Measurements from ENCODE around the gene BLNK.

Gene BLNK

DNA sequence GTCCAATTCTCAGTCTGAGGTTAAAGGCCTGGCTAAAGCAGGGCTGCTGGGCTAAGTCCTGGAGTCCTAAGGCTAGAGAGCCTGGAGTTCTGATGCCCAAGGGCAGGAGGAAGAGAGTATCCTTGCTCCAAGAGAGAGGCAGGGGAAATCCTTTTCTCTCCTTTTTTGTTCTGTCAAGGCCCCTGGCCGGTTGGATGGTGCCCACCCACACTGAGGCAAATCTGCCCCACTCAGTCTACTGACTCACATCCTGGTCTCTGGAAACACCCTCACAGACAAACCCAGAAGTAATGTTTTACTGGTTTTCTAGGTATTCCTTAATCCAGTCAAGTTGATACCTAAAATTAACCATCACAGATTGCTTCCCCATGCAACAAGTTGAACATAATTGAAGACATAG lies 118.3 kb downstream of the BLNK start:
- peaks cover 23 to 68% of the 10 kb centered on the region in 2 experiments for H3K36me3 ChIP-seq (ENCODE audit: control insufficient read depth in 2 of 2, insufficient read depth in 1 of 2, low read length in 2 of 2)

More for the DNA sequence above, 118.3 kb downstream of the BLNK start:
- ChIA-PET CTCF (no interaction called here), POLR2A (interaction anchor here (0.6 kb wide), 1 partner anchor 508 kb away, joined by 3 read pairs; no protein-coding TSS in a partner anchor)
- TF ChIP-seq, protein P1, sequence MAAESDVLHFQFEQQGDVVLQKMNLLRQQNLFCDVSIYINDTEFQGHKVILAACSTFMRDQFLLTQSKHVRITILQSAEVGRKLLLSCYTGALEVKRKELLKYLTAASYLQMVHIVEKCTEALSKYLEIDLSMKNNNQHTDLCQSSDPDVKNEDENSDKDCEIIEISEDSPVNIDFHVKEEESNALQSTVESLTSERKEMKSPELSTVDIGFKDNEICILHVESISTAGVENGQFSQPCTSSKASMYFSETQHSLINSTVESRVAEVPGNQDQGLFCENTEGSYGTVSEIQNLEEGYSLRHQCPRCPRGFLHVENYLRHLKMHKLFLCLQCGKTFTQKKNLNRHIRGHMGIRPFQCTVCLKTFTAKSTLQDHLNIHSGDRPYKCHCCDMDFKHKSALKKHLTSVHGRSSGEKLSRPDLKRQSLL (tag by site-specific recombination; IDR thresholded peaks at IDR 0.05), result no peak
- TF ChIP-seq GLIS2 (tag by site-specific recombination; IDR thresholded peaks at IDR 0.05) (no peak), ZNF423 (tag by site-specific recombination; IDR thresholded peaks at IDR 0.05) (no peak), IKZF3 (tag by site-specific recombination; IDR thresholded peaks at IDR 0.05) (no peak), ZBTB1 (tag by site-specific recombination; IDR thresholded peaks at IDR 0.05) (no peak), ZNF146 (tag by site-specific recombination; IDR thresholded peaks at IDR 0.05) (no peak), ZSCAN30 (tag by site-specific recombination; IDR thresholded peaks at IDR 0.05) (no peak), ZNF830 (tag by site-specific recombination; IDR thresholded peaks at IDR 0.05; ENCODE audit: low read depth) (no peak), ZNF211 (tag by site-specific recombination; IDR thresholded peaks at IDR 0.05; ENCODE audit: low read depth) (no peak), ZNF548 (tag by site-specific recombination; IDR thresholded peaks at IDR 0.05) (no peak), ZNF248 (tag by site-specific recombination; IDR thresholded peaks at IDR 0.05) (no peak)
- TF ChIP-seq, protein P2, sequence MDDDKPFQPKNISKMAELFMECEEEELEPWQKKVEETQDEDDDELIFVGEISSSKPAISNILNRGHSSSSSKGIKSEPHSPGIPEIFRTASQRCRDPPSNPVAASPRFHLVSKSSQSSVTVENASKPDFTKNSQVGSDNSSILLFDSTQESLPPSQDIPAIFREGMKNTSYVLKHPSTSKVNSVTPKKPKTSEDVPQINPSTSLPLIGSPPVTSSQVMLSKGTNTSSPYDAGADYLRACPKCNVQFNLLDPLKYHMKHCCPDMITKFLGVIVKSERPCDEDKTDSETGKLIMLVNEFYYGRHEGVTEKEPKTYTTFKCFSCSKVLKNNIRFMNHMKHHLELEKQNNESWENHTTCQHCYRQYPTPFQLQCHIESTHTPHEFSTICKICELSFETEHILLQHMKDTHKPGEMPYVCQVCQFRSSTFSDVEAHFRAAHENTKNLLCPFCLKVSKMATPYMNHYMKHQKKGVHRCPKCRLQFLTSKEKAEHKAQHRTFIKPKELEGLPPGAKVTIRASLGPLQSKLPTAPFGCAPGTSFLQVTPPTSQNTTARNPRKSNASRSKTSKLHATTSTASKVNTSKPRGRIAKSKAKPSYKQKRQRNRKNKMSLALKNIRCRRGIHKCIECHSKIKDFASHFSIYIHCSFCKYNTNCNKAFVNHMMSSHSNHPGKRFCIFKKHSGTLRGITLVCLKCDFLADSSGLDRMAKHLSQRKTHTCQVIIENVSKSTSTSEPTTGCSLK (tag by site-specific recombination; IDR thresholded peaks at IDR 0.05), result no peak
- TF ChIP-seq, protein P3, sequence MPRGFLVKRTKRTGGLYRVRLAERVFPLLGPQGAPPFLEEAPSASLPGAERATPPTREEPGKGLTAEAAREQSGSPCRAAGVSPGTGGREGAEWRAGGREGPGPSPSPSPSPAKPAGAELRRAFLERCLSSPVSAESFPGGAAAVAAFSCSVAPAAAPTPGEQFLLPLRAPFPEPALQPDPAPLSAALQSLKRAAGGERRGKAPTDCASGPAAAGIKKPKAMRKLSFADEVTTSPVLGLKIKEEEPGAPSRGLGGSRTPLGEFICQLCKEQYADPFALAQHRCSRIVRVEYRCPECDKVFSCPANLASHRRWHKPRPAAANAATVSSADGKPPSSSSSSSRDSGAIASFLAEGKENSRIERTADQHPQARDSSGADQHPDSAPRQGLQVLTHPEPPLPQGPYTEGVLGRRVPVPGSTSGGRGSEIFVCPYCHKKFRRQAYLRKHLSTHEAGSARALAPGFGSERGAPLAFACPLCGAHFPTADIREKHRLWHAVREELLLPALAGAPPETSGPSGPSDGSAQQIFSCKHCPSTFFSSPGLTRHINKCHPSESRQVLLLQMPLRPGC (tag by site-specific recombination; IDR thresholded peaks at IDR 0.05), result no peak
- TF ChIP-seq, protein P4, sequence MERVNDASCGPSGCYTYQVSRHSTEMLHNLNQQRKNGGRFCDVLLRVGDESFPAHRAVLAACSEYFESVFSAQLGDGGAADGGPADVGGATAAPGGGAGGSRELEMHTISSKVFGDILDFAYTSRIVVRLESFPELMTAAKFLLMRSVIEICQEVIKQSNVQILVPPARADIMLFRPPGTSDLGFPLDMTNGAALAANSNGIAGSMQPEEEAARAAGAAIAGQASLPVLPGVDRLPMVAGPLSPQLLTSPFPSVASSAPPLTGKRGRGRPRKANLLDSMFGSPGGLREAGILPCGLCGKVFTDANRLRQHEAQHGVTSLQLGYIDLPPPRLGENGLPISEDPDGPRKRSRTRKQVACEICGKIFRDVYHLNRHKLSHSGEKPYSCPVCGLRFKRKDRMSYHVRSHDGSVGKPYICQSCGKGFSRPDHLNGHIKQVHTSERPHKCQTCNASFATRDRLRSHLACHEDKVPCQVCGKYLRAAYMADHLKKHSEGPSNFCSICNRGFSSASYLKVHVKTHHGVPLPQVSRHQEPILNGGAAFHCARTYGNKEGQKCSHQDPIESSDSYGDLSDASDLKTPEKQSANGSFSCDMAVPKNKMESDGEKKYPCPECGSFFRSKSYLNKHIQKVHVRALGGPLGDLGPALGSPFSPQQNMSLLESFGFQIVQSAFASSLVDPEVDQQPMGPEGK (tag by site-specific recombination; IDR thresholded peaks at IDR 0.05), result no peak
- TF ChIP-seq, protein P5, sequence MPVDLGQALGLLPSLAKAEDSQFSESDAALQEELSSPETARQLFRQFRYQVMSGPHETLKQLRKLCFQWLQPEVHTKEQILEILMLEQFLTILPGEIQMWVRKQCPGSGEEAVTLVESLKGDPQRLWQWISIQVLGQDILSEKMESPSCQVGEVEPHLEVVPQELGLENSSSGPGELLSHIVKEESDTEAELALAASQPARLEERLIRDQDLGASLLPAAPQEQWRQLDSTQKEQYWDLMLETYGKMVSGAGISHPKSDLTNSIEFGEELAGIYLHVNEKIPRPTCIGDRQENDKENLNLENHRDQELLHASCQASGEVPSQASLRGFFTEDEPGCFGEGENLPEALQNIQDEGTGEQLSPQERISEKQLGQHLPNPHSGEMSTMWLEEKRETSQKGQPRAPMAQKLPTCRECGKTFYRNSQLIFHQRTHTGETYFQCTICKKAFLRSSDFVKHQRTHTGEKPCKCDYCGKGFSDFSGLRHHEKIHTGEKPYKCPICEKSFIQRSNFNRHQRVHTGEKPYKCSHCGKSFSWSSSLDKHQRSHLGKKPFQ (tag by site-specific recombination; IDR thresholded peaks at IDR 0.05), result no peak
- TF ChIP-seq, protein P6, sequence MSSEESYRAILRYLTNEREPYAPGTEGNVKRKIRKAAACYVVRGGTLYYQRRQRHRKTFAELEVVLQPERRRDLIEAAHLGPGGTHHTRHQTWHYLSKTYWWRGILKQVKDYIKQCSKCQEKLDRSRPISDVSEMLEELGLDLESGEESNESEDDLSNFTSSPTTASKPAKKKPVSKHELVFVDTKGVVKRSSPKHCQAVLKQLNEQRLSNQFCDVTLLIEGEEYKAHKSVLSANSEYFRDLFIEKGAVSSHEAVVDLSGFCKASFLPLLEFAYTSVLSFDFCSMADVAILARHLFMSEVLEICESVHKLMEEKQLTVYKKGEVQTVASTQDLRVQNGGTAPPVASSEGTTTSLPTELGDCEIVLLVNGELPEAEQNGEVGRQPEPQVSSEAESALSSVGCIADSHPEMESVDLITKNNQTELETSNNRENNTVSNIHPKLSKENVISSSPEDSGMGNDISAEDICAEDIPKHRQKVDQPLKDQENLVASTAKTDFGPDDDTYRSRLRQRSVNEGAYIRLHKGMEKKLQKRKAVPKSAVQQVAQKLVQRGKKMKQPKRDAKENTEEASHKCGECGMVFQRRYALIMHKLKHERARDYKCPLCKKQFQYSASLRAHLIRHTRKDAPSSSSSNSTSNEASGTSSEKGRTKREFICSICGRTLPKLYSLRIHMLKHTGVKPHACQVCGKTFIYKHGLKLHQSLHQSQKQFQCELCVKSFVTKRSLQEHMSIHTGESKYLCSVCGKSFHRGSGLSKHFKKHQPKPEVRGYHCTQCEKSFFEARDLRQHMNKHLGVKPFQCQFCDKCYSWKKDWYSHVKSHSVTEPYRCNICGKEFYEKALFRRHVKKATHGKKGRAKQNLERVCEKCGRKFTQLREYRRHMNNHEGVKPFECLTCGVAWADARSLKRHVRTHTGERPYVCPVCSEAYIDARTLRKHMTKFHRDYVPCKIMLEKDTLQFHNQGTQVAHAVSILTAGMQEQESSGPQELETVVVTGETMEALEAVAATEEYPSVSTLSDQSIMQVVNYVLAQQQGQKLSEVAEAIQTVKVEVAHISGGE (tag by site-specific recombination; conservative IDR thresholded peaks at IDR 0.05; ENCODE audit: low read depth), result no peak
- TF ChIP-seq, protein P7, sequence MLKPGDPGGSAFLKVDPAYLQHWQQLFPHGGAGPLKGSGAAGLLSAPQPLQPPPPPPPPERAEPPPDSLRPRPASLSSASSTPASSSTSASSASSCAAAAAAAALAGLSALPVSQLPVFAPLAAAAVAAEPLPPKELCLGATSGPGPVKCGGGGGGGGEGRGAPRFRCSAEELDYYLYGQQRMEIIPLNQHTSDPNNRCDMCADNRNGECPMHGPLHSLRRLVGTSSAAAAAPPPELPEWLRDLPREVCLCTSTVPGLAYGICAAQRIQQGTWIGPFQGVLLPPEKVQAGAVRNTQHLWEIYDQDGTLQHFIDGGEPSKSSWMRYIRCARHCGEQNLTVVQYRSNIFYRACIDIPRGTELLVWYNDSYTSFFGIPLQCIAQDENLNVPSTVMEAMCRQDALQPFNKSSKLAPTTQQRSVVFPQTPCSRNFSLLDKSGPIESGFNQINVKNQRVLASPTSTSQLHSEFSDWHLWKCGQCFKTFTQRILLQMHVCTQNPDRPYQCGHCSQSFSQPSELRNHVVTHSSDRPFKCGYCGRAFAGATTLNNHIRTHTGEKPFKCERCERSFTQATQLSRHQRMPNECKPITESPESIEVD (tag by site-specific recombination; IDR thresholded peaks at IDR 0.05), result no peak
- TF ChIP-seq, protein P8, sequence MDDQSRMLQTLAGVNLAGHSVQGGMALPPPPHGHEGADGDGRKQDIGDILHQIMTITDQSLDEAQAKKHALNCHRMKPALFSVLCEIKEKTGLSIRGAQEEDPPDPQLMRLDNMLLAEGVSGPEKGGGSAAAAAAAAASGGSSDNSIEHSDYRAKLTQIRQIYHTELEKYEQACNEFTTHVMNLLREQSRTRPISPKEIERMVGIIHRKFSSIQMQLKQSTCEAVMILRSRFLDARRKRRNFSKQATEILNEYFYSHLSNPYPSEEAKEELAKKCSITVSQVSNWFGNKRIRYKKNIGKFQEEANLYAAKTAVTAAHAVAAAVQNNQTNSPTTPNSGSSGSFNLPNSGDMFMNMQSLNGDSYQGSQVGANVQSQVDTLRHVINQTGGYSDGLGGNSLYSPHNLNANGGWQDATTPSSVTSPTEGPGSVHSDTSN (CRISPR knock-in tag; IDR thresholded peaks at IDR 0.05), result no peak
- H3K4me3 ChIP-seq (ENCODE audit: low read depth, low read length), result no peak overlapping the region
- H3K9me3 ChIP-seq (ENCODE audit: control insufficient read depth, insufficient read depth, low read depth, low read length), result no peaks in the 10 kb centered on the region
- no peaks in the 10 kb centered on the region for H3K4me1 ChIP-seq (ENCODE audit: control insufficient read depth, insufficient read depth, low read length)
- no peak overlapping the region for H3K27ac ChIP-seq (ENCODE audit: extremely low read depth, low read depth, low read length)

Measured in HEK293 (cell line).